IMR-90 (cell line): ENCODE results near the gene WWP2. TPM values are rescaled to one million over a fixed set of nuclear protein-coding genes. Genes with fewer than 3 reads are reported as not detected.

Experiments
- ATAC-seq: fragments of 200-7000 bp; cut with Tn5 transposase; 2 replicates; pipeline ENCODE4 v1.9.1; 2020; ENCODE audit warnings: low read depth, mild to moderate bottlenecking, moderate library complexity
- BruUV-seq: library from RNA; stranded (reverse); fragments of 400-500 nt; replicated peaks from 2 replicates; lab custom pipeline; 2021; lab: Mats Ljungman, UMichigan
- CTCF ChIA-PET: fragments of 300-600 bp; formaldehyde crosslinking; extraction: SDS; loops from one replicate; lab custom pipeline; 2021; ENCODE audit warnings: antibody characterized with exemption; lab: Yijun Ruan, JAX
- POLR2A ChIA-PET: fragments of 300-600 bp; sonication (Branson Sonifier 250); formaldehyde crosslinking; loops from one replicate; lab custom pipeline; 2022; ENCODE audit warnings: antibody characterized with exemption; ENCODE audit not compliant: unreplicated experiment; lab: Charles Lee
- DNase-seq: peaks from one replicate; pipeline ENCODE4 v3.0.0; 2013
- H2AFZ ChIP-seq: replicated peaks from 2 replicates; pipeline ENCODE3; 2013; ENCODE audit warnings: low read length, mild to moderate bottlenecking; ENCODE audit not compliant: poor library complexity
- H2AK5ac ChIP-seq: 2 replicates; pipeline ENCODE4 v1.6.1; 2013; ENCODE audit warnings: low read depth, low read length, inconsistent platforms
- H2AK9ac ChIP-seq: replicated peaks from 2 replicates; pipeline ENCODE3; 2013; ENCODE audit warnings: mild to moderate bottlenecking, low read depth, low read length, moderate library complexity; ENCODE audit not compliant: poor library complexity
- H2BK120ac ChIP-seq: 2 replicates; pipeline ENCODE4 v1.6.1; 2013; ENCODE audit warnings: low read depth, low read length, inconsistent platforms
- H2BK15ac ChIP-seq: 3 replicates; pipeline ENCODE4 v1.6.1; 2013; ENCODE audit warnings: low read depth, low read length, inconsistent platforms
- H2BK20ac ChIP-seq: 2 replicates; pipeline ENCODE4 v1.6.1; 2013; ENCODE audit warnings: low read depth, mild to moderate bottlenecking, inconsistent platforms, low read length, moderate library complexity
- H2BK5ac ChIP-seq: 2 replicates; pipeline ENCODE4 v1.6.1; 2013; ENCODE audit warnings: mild to moderate bottlenecking, low read depth, low read length, inconsistent platforms; ENCODE audit not compliant: poor library complexity, severe bottlenecking
- H3K14ac ChIP-seq: replicated peaks from 2 replicates; pipeline ENCODE4 v1.6.1; 2013; ENCODE audit warnings: low read depth, low read length, inconsistent platforms
- H3K18ac ChIP-seq: 2 replicates; pipeline ENCODE4 v1.6.1; 2013; ENCODE audit warnings: low read depth, low read length, control low read depth
- H3K23ac ChIP-seq: 2 replicates; pipeline ENCODE4 v1.6.1; 2013; ENCODE audit warnings: low read depth, low read length, inconsistent platforms
- H3K27ac ChIP-seq: 2 replicates; pipeline ENCODE4 v1.5.1; 2013; ENCODE audit warnings: mild to moderate bottlenecking, control low read depth, low read length; ENCODE audit not compliant: insufficient read depth
- H3K27me3 ChIP-seq: 2 replicates; pipeline ENCODE4 v1.6.1; 2013; ENCODE audit warnings: low read length; ENCODE audit not compliant: control insufficient read depth, insufficient read depth
- H3K36me3 ChIP-seq: 2 replicates; pipeline ENCODE4 v1.6.1; 2013; ENCODE audit warnings: low read length, mixed read lengths; ENCODE audit not compliant: control insufficient read depth, insufficient read depth
- H3K4ac ChIP-seq: 2 replicates; pipeline ENCODE4 v1.6.1; 2013; ENCODE audit warnings: low read depth, low read length, inconsistent platforms
- H3K4me1 ChIP-seq: 2 replicates; pipeline ENCODE4 v1.6.1; 2013; ENCODE audit warnings: low read length, mixed read lengths; ENCODE audit not compliant: control insufficient read depth, insufficient read depth
- H3K4me2 ChIP-seq: 2 replicates; pipeline ENCODE4 v1.6.1; 2013; ENCODE audit warnings: low read depth, mild to moderate bottlenecking, control low read depth, low read length, moderate library complexity
- H3K4me3 ChIP-seq: 2 replicates; pipeline ENCODE4 v1.5.1; 2013; ENCODE audit warnings: low read depth, mild to moderate bottlenecking, control low read depth, low read length, moderate library complexity; ENCODE audit not compliant: insufficient read depth
- H3K56ac ChIP-seq: 2 replicates; pipeline ENCODE4 v1.6.1; 2013; ENCODE audit warnings: low read length, inconsistent platforms; ENCODE audit not compliant: insufficient read depth; ENCODE audit errors: extremely low read depth
- H3K79me1 ChIP-seq, 2 experiments: 2 replicates each; pipeline ENCODE4 v1.6.1; 2013; ENCODE audit warnings: low read length in 2 of 2, inconsistent platforms in 1 of 2, low read depth in 1 of 2
- H3K9ac ChIP-seq: 2 replicates; pipeline ENCODE4 v1.6.1; 2013; ENCODE audit warnings: low read depth, low read length, control low read depth
- H3K9me1 ChIP-seq: 2 replicates; pipeline ENCODE4 v1.6.1; 2013; ENCODE audit warnings: low read length, inconsistent platforms; ENCODE audit not compliant: insufficient read depth
- H3K9me3 ChIP-seq: 2 replicates; pipeline ENCODE4 v1.6.1; 2013; ENCODE audit warnings: low read length; ENCODE audit not compliant: control insufficient read depth, insufficient read depth
- H4K20me1 ChIP-seq: 2 replicates; pipeline ENCODE4 v1.6.1; 2013; ENCODE audit warnings: low read length, inconsistent platforms; ENCODE audit not compliant: insufficient read depth
- H4K5ac ChIP-seq: 2 replicates; pipeline ENCODE4 v1.6.1; 2013; ENCODE audit warnings: mild to moderate bottlenecking, low read depth, low read length, control low read depth
- H4K8ac ChIP-seq, 2 experiments: 2 replicates each; pipeline ENCODE4 v1.6.1; 2013; ENCODE audit warnings: low read depth in 2 of 2, low read length in 2 of 2, control low read depth in 1 of 2, inconsistent platforms in 1 of 2
- H4K91ac ChIP-seq: 2 replicates; pipeline ENCODE4 v1.6.1; 2013; ENCODE audit warnings: low read depth, low read length, inconsistent platforms; ENCODE audit not compliant: insufficient read depth
- BHLHE40 ChIP-seq: fragments of 150-350 bp; IDR thresholded peaks from 2 replicates; pipeline ENCODE4 v1.6.1; 2016; ENCODE audit warnings: mild to moderate bottlenecking, low read depth, low read length
- CEBPB ChIP-seq: IDR thresholded peaks from 2 replicates; pipeline ENCODE4 v1.6.1; 2012; ENCODE audit warnings: low read depth, low read length, improper control_type of control experiment
- CHD1 ChIP-seq: IDR thresholded peaks from 2 replicates; pipeline ENCODE4 v1.6.1; 2012; ENCODE audit warnings: low read depth, low read length, improper control_type of control experiment
- CTCF ChIP-seq: conservative IDR thresholded peaks from 2 replicates; pipeline ENCODE4 v1.5.1; 2012; ENCODE audit warnings: mild to moderate bottlenecking, low read depth, low read length, improper control_type of control experiment
- FOS ChIP-seq: fragments of 150-350 bp; IDR thresholded peaks from 2 replicates; pipeline ENCODE4 v1.6.1; 2016; ENCODE audit warnings: low read depth, low read length
- MAFK ChIP-seq: IDR thresholded peaks from 2 replicates; pipeline ENCODE4 v1.6.1; 2012; ENCODE audit warnings: low read depth, low read length, improper control_type of control experiment
- MAZ ChIP-seq: IDR thresholded peaks from 2 replicates; pipeline ENCODE4 v1.6.1; 2012; ENCODE audit warnings: low read depth, mild to moderate bottlenecking, low read length, improper control_type of control experiment, moderate library complexity, borderline replicate concordance
- NFE2L2 ChIP-seq: fragments of 150-350 bp; IDR thresholded peaks from 2 replicates; pipeline ENCODE4 v1.6.1; 2016; ENCODE audit warnings: low read depth, mild to moderate bottlenecking, low read length
- POLR2A ChIP-seq: IDR thresholded peaks from 2 replicates; pipeline ENCODE4 v1.6.1; 2012; ENCODE audit warnings: mild to moderate bottlenecking, low read depth, low read length
- RAD21 ChIP-seq: IDR thresholded peaks from 2 replicates; pipeline ENCODE4 v1.6.1; 2012; ENCODE audit warnings: low read length, improper control_type of control experiment
- RCOR1 ChIP-seq: IDR thresholded peaks from 2 replicates; pipeline ENCODE4 v1.6.1; 2012; ENCODE audit warnings: mild to moderate bottlenecking, low read length, improper control_type of control experiment; ENCODE audit not compliant: insufficient replicate concordance
- RFX5 ChIP-seq: IDR thresholded peaks from 2 replicates; pipeline ENCODE4 v1.8.0; 2012; ENCODE audit warnings: low read depth, mild to moderate bottlenecking, low read length, moderate library complexity
- SMC3 ChIP-seq: fragments of 150-350 bp; IDR thresholded peaks from 2 replicates; pipeline ENCODE4 v1.6.1; 2016; ENCODE audit warnings: low read depth, mild to moderate bottlenecking, antibody characterized with exemption, low read length, moderate library complexity
- USF2 ChIP-seq: fragments of 150-350 bp; IDR thresholded peaks from 2 replicates; pipeline ENCODE4 v1.6.1; 2017; ENCODE audit warnings: mild to moderate bottlenecking, antibody characterized with exemption, low read length, low read depth
- WGBS, 2 experiments: methylation state at CpG; one replicate each; pipeline versions ENCODE4 v1.1.5 to v1.1.7; 2013; ENCODE audit warnings: missing lambda C conversion rate in 2 of 2; ENCODE audit not compliant: insufficient read length in 1 of 2; ENCODE audit errors: extremely low coverage in 2 of 2; 5-methylcytosine and 5-hydroxymethylcytosine counted together
- dilution Hi-C: fragments of 300-500 bp; cut with HindIII; formaldehyde crosslinking; loops from one replicate; pipeline ENCODE4 v1.14.3; 2018; ENCODE audit warnings: low sequenced_read_pairs; ENCODE audit not compliant: unreplicated experiment
- in situ Hi-C: fragments of 300-500 bp; cut with MboI; formaldehyde crosslinking; loops from 3 replicates; pipeline ENCODE4 v1.14.3; 2019; ENCODE audit warnings: low sequenced_read_pairs, inconsistent platforms, mixed read lengths
- intact Hi-C: fragments of 100-400 bp; cut with micrococcal nuclease; formaldehyde crosslinking; loops from 2 replicates; pipeline ENCODE4 v1.10.0; 2022
- polyA plus RNA-seq, 3 experiments: library from polyadenylated mRNA; depleted of rRNA; stranded (reverse); fragments of >200 nt; gene quantifications; 2 replicates each; pipeline ENCODE4 v1.2.3, GENCODE V29; 2012; ENCODE audit warnings: low replicate concordance in 1 of 3
- total RNA-seq: library from RNA; depleted of rRNA; stranded (reverse); fragments of >200 nt; gene quantifications from 2 replicates; pipeline ENCODE4 v1.2.3, GENCODE V29; 2012

WWP2 gene
- total and polyA plus RNA-seq, 2 of the 4 experiments (the other 2 are of a cell fraction) = 12.7 to 13.7 TPM

- peak overlapping the region; percentile 84; the same call in 1 of the 2 replicates for H2AK5ac ChIP-seq
- peak overlapping the region; percentile 19; the same call in 1 of the 2 replicates for H3K56ac ChIP-seq
- no peak overlapping the region for H4K5ac ChIP-seq
- H3K9me3 ChIP-seq = no peaks in the 10 kb centered on the region
- peak overlapping the region; percentile 72; the same call in 1 of the 2 replicates for H3K18ac ChIP-seq
- peak overlapping the region; percentile 85 for H3K4ac ChIP-seq
- peak overlapping the region; percentile 84; the same call in 1 of the 2 replicates for H2BK120ac ChIP-seq
- H2BK20ac ChIP-seq = peak overlapping the region; percentile 90
- H4K20me1 ChIP-seq = no peaks in the 10 kb centered on the region; the same call in 1 of the 2 replicates
- no peaks in the 10 kb centered on the region for H3K27me3 ChIP-seq
- H3K27ac ChIP-seq = peak overlapping the region; percentile 69
- no peaks in the 10 kb centered on the region for H3K36me3 ChIP-seq
- H3K79me1 ChIP-seq = peaks cover 3 to 35% of the 10 kb centered on the region in 2 experiments; a peak in 2 of 4 replicates
- H2AK9ac ChIP-seq = peak overlapping the region; percentile 8
- in situ Hi-C loops (no loop called here), intact Hi-C loops (no loop called here), dilution Hi-C loops (no loop called here)
- peak overlapping the region; percentile 93 for H3K14ac ChIP-seq
- peak overlapping the region; percentile 70 to 84 for H4K8ac ChIP-seq
- peaks cover 27% of the 10 kb centered on the region for H3K9me1 ChIP-seq
- ChIA-PET CTCF (interaction anchor here (0.5 to 1.7 kb wide), 6 partner anchors 12 to 598 kb away, joined by 3 to 8 read pairs (median 4); no protein-coding TSS in a partner anchor), POLR2A (no interaction called here)
- H3K4me3 ChIP-seq = no peak overlapping the region
- H3K4me1 ChIP-seq = peaks cover 12% of the 10 kb centered on the region
- peak overlapping the region; percentile 62; the same call in 1 of the 2 replicates for H3K9ac ChIP-seq
- H2AFZ ChIP-seq = peak overlapping the region; percentile 38
- H4K91ac ChIP-seq = peak overlapping the region; percentile 80; the same call in 1 of the 2 replicates
- peak overlapping the region; percentile 62 for H3K4me2 ChIP-seq
- ATAC-seq (peak; percentile 97), DNase-seq (peak; percentile 96)
- H3K23ac ChIP-seq = peak overlapping the region; percentile 82
- 4% methylated on average over 4 of the region's 8 CpGs; no CpG with 5 or more reads in 1 of the 2 experiments for WGBS, 2 experiments
- peak overlapping the region; percentile 86 for H2BK5ac ChIP-seq
- BruUV-seq = no TSS peak
- peak overlapping the region; percentile 77; the same call in 1 of the 3 replicates for H2BK15ac ChIP-seq
- TF ChIP-seq CHD1 = no peak
- peak; percentile 47; the same call in 1 of the 2 replicates for TF ChIP-seq BHLHE40
- no peak for TF ChIP-seq USF2
- no peak for TF ChIP-seq FOS
- TF ChIP-seq NFE2L2 = no peak
- no peak; the same call in 1 of the 2 replicates for TF ChIP-seq SMC3
- peak; percentile 49; the same call in 1 of the 2 replicates for TF ChIP-seq MAZ
- peak; percentile 23; the same call in 1 of the 2 replicates for TF ChIP-seq RAD21
- TF ChIP-seq POLR2A = no peak
- TF ChIP-seq CTCF = peak; percentile 23; the same call in 1 of the 2 replicates
- TF ChIP-seq CEBPB = peak; percentile 78
- peak; percentile 18; the same call in 1 of the 2 replicates for TF ChIP-seq RFX5
- TF ChIP-seq MAFK = peak; percentile 92
- TF ChIP-seq RCOR1 = no peak
Measured at GRCh38 chr16:69848637-69849545, 86.8 kb downstream of the WWP2 start.
